HG03520 (cell line): Measurements from ENCODE around the gene TBX10.
"Not testable (repeated sequence)": the region's sequence is repeated elsewhere in the genome, so short reads cannot be mapped to it uniquely, and the experiment has no call there.

ENCODE experiments used
- ATAC-seq: cut with Tn5 transposase; IDR thresholded peaks from one replicate; pipeline ENCODE4 v1.9.1; 2021; ENCODE audit warnings: mild to moderate bottlenecking, moderate library complexity; ENCODE audit not compliant: unreplicated experiment

Gene TBX10

DNA sequence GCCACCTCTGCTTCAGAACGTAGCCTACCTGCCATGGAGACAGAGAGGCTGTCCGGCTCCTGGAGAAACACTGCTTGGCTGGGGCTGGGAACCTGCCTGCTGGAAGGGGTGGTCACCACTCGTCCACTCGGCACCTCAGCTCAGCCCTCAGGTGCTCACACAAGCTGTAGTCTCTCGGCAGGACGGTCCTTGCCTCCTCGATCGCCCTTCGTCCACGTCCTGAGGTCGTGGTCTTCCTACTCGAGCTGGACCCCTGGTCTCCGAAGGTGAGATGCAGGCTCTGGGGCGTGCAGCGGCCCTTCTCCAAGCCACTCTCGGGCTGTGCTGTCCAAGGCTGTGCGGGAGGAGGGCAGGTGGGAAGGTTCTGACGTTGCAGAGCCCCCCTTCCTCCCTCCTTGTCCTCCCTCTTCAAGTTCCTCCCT lies at the start of gene TBX10:
TSS of gene TBX10 (minus strand) at position 326 of the 422 bp plus-strand sequence. CDS start at position 35, 291 bp downstream.
- ATAC-seq, result no peak

DNA sequence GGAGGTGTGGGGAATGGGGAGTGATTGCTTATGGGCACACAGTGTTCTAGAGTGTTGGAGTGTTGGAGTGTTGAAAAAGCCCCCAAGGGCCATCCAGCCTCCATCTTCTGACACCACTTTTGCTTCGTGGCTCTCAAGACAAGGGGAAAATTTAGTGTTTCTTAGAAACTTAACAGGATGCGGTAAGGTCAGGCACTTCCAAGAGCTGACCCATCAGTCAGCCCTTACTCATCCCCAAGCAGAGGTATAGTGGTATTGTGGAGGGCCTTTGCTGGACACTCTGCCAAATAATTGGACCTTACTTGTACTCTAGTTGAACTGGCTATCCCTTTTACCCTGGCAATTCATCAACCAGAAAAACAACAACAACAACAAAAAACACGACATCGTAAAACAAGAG lies 49.6 kb upstream of the TBX10 start:
- no peak for ATAC-seq

DNA sequence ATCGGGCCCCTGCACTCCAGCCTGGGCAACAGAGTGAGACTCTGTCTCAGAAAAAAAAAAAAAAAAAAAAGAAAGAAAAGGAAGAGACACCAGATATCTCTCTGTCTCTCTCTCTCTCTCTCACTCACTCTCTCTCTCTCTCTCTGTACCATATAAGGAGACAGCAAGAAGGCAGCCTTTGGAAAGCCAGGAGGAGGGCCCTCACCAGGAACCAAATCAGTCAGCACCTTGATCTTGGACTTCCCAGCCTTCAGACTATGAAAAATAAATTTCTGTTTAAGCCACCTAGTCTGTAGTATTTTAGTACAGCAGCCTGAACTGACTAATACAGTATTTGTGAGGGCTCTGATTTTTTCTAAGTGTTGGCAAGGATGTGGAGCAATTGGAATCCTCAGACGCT lies 48.4 kb upstream of the TBX10 start:
- no peak for ATAC-seq

DNA sequence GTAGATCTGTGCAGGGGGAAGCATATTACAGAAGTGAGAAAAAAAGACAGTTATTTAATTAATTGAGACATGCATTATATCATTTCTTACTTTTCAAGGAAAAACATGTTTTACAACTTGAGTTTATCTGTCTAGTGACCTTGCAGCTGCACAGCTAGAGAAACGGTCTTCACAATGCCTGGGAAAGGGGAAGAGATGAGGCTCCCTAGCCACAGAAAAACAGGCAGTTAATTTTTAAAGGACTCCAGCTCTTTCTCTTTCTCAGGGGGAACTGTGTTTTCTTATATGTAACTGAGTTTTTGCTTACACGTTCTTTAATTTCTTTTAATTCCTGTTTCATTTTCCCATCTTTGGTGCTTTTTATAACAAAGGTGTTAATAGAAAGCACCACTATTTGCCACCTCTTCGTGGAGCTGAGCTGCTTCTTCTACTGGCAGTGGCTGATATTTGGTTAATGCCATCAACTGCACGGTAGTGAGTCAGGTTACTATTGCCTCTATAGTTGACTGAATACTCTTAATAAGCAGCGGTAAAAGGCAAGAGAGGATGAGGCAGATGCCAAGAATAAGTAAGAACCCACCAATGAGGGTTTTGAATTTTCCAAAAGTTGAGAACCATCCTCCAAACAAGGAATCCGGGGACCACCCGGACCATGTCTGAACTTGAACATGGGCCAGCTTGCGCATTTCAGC lies 46.2 kb upstream of the TBX10 start:
- ATAC-seq, result not testable (repeated sequence)

DNA sequence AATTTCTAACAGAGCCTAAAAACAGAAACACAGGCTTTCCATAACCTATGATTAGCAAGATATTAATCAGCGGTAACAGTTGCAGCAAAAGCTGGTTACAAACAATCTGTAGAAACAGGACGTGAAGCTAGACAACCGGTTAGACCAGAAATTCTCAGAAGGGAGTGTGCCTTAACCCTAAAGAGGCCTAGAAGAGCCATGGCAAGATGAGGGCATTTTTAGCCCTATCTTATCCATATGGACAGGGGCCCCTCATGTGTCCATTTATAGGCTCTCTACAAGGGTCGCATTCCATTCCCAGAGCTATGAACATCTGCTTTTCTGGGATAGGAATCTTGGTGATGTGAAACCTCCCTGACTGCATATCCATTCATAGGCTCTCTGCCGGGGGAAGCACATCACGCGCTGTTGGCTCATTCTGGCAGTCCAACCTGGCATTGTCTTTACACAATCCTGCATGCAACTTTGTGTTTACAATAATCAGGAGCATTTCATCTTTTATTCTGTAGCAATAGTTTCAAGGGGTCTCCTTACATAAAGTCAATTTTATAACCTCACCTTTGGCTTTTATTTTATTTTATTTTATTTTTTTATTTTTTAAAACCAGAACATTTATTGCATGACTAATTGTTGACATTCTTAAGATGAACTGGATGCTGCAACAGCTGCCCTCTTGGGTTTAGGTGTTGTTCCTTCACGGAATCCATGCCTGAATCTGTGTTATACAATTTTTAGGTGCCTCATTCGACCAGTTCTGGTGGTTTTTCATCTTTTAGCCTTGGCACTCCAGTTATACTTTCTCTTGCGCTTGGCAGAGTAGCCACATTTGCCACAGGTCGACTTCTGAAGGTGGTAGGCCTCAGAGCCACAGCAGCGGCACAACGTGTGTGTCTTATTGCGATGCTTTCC lies 42.8 kb upstream of the TBX10 start:
- ATAC-seq, result not testable (repeated sequence)

DNA sequence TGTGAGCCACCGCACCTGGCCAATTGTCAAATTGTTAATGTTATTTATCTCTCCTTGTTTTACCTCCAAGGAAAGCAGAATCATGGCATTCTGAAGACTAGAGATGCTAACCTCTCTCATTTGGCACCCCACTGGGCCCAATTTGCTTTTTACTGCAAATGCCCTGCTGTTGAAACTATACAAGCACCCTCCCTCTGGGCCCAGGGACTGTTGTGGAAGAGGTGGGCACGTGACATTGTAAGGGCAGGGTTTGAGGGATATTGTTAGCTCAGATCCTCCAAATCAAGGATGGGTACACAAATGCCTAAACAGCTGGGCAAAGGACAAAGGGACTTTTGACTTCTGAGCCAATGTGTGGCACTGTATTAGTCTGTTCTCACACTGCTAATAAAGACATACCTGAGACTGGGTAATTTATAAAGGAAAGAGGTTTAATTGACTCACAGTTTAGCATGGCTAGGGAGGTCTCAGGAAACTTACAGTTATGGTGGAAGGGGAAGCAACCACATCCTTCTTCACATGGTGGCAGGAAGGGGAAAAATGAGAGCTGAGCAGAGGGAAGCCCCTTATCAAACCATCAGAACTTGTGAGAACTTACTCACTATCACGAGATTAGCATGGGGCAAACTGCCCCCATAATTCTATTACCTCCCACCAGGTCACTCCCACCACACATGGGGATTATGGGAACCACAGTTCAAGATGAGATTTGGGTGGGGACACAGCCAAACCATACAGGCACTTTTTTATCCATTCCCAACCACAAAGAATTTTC lies 41.3 kb upstream of the TBX10 start:
- no peak for ATAC-seq

DNA sequence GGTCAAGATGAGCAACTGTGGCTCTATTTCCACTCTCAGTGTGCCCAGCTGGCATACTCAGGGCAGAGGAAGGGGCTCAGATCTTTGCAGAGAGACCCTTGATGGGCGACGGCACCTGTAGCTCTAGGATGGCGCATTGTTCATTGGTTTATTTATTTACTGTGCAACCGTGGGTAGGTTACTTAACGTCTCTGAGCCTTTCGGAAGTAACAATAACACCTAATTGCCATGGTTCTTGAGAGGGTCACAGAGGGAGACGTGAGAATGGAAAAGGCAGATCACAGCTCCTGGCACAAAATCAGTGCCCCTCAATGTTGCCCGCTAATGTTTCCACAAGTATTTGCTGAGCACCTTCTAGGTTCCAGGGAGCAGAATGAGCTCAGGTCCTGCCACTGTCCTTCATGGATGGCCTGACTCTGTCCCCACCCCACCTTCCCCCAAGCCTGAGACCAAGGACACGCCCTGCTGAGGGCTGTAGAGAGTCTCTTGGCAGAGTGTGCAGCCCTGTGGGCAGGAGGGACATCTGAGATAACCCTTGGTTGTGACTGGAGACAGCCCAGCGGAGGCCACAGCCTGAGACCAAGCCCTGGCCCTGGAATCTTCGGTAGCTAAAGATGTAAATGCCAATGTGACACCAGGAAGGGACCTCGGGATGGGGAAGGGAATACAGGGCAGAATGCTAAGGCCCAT lies 35.6 kb upstream of the TBX10 start:
- no peak for ATAC-seq

DNA sequence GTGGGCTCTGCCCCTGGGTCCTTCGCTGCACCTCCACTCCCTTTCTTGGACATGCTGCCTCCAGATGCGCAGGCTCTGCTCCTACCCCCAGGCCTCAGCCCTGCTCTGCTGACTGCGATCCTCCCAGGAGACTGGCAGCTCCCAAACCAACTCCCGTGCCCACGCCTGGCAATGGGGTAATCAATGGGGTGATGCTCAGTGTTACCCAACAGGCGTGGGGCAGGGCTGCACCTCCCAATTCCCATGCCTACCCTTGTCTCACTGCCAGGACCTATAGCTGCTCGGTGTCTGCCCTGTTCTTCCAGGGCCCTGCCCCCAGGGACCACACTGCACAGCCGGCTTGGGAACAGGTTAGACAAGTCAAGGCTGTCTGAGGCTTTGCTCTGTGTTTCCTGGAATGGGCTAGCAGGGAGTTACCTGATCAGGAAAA lies 34.9 kb upstream of the TBX10 start, which contains the start of gene ALDH3B2:
TSS of gene ALDH3B2 (minus strand) at position 182 of the 430 bp plus-strand sequence. CDS start 7,688 bp downstream, outside the sequence.
- no peak for ATAC-seq

DNA sequence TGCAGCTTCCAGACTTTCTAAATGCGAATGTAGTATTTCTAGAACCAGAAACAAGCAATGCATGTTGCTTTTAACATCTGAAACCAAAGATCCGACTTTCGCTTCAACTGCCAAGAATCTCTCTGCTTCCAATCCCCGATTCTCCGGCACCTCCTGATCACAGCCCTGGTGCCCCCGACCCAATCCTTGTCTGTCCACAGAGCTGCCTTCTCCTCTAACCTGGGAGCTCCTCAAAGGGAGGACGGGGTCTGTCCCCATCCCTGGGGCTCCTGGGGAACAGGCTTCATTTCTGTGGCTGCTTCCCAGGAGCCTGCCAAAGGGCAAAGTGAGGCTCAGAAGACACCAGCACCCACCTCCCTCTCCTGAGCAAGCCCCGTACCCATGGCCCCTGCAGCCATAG lies 34.3 kb upstream of the TBX10 start:
- ATAC-seq, result no peak

DNA sequence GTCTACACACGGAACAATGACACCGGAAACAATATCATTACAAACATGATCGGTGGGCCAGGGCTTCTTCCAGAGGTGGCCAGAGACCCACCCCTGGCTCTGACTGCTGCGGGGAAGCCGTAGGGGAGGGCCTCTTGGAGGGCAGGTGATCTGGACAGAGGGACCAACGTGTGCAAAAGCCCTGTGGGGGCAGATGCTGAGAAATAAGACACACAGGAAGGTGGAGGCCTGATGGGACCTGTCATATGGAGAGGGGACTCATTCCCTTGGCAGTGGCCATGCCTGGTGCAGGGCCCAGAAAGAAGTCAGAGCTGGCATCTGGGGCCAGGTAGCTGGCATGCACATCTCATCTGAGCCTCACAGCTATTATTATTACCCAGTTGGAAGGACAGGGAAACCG lies 33.8 kb upstream of the TBX10 start:
- ATAC-seq, result no peak

DNA sequence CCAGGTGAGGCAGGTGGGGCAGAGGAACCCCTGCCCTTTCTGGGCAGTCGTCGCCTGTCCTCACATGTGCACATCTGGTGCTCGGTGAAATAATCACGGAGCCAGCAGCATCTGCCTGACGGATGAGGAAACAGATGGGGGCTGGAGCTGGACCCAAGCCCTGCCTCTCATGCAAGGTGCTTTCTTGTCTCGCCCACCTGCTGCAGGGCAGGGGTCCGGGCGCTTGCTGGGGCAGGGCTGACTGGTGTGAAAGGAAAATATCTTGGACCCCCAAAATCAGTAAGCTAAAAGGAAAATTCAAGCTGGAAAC lies 31.6 kb upstream of the TBX10 start:
- no peak for ATAC-seq

DNA sequence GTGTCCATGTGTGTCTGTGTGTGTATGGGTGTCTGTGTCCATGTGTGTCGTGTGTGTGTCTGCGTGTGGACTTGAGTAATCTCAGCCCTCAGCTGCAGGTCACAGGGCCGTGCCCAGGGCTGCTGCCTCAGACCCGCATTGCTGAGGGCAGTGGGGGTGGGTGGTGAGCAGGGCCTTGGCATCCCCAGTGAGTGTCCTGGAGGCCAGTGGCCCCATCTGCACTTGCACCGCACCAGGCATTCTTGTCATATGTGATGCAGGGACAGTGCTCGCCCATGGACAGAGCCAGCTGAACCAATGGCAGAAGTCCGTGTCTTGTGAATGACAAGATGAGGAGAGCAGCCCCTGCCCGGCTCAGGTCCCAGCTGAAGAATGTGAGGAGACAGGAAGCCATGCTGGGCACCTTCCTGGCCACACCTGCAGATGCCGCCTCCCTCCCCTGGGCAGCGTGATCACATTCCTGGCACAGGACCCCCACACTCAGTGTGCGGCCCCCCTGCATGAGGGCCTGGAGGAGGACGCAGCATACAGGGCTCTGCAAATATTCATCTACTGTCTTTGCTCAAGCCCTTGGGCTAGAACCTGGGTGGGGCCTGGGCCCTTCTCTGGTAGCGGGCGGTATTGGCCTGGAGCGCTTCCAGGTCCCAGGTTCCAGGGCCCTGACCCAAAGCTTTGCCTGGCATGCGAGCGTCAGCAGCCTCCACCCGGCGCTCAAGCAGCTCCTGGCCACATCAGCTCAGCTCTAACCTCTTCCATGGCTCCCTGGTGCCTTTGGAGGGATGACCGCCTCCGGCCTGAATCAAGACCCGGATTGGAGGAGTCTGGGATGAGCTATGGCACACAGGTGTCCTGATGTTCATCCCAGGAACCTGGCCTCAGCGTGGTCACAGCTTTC lies 31.0 kb upstream of the TBX10 start:
- no peak for ATAC-seq

DNA sequence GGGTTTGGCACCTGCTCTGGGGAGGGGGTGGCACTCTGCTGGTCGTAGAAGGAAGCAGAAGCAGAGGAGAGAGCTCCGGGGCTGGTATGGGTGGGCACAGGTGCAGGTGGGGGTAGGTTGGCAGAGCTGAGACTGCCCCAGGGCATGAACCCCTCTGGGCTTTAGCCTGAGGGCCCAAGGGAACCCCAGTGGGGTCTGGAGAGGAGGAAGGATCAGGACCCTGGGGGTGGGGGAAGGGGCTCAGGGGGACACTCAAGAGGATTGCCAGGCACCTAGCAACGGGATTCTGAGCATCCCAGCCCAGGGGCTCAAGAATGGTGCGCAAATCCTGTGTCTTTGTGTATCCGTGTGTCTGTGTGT lies 28.6 kb upstream of the TBX10 start:
- no peak for ATAC-seq

DNA sequence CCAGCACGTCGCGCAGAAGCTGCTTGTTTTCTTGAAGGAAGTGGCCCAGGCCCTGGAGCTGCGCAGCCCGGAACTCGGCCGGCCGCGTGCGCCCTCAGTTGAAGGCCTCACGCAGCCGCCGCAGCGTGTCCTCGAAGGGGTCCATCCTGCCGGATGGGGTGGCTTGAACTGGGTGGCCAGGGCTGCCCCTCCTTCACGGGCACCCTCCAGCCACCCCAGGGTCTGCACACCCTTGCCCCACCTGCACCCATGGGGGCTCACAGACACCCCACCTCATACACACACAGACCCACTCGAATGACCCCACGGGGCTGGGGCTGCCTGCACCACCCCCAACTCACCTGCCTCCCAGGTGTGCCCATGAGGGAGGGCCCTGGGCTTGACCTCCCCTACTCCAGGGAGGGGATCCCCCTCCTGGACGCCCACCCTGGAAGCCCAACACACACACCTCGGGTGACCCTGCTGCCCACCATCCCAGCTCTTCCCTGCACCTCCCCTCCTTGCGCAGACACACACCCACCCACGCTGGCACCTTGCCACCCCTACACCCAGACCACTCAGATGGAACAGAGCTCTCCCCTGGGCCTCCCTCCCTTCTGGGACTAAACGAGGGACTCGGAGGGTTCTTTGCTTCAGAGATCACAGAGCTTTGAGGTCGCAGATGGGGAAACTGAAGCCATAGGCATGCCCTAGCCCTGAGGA lies 28.1 kb upstream of the TBX10 start:
- ATAC-seq, result no peak

DNA sequence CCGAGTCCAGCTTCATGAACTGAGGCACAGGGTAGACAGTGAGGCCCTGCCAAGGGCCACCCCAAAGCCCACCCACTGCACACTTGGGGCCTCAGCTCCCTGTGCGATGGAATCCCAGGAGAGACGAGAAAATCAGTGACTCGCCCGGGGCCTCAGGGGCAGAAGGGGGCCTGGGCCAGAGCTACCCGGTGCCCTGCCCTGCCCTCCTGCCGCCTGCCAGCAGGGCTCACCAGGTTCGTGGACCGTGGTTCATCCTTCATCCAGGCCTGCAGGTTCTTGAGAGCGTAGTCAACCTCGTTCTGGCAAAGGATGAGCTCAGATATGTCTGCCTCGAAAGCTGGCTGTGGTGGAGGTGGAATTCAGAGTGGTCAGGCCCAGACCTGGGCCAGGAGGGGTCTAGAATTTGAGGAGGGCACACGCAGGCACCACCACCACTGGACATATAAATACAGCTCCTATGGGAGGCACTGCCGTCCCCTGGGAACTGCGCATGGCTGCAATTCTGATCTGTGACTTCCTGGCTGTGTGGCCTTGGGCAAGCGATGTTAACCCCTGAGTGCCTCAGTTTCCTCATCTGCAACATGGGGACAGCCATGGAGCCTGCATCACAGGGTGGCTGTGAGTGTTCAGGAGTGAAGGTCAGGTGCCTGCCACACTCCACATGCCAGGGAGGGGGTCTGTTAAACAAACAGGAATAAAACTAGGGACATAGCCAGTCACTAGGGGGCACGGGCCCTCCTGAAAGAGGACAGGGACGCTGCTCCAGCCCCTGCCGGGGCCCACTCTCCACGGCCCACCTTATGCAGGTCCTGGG lies 27.3 kb upstream of the TBX10 start:
- no peak for ATAC-seq

DNA sequence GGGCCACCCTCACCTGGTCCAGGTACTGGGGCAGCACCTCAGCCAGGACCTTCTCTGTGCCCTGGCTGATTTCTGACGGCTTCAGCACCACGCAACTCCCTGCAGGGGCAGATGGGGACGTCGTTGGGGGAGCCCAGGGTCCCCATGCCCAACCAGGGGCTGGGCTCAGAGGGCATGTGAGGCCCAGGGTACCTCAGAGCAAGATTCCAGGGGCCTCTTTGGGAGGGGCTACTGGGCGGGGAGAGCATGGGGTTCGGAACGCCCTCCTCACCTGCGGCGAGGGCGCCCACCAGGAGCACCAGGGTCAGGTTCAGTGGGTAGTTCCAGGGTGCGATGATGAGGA lies 26.7 kb upstream of the TBX10 start:
- ATAC-seq, result no peak

DNA sequence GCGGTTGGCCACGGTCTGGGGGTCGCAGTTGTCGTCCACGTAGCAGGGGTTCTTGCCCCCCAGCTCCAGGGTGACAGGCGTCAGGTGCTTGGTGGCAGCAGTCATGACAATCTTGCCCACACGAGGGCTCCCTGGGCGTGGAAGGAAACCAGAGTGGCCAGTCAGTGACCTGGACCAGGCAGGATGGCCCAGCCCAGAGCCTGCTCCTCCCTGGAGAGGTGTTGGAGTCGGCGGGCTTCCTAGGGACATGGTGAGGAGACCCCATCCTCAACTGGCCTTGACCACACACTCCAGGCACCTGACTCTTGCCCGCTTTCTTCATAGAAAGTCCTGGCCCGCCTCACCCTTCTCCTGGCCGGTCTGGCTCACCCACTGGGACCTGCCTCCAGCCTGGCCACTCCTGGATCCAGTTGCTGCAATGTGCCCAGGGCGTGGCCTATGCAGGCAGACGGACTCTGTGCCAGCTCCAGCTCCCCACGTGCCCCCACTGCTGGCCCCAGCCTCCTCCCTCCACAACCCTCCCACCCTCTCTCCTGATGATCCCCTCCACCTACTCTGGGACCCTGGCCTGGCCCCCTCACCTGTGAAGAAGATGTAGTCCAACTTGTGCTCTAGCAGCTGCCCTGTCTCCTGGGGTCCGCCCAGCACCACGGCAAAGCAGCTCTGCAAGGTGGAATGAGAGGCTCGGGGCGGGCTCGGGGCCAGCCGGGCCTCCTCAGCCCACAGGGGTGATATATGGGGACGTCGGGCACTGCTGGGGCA lies 26.2 kb upstream of the TBX10 start:
- no peak for ATAC-seq
